HL-60 (cell line): Measurements from ENCODE around the gene CTNNA1.

Experiments
- CTCF ChIP-seq: IDR thresholded peaks from one replicate; pipeline ENCODE4 v1.5.1; 2011; ENCODE audit warnings: low read length, control low read depth, inconsistent platforms; ENCODE audit not compliant: insufficient read depth
- GABPA ChIP-seq: IDR thresholded peaks from 2 replicates; pipeline ENCODE4 v1.6.1; 2012; ENCODE audit warnings: low read depth
- POLR2AphosphoS5 ChIP-seq: IDR thresholded peaks from 2 replicates; pipeline ENCODE4 v1.6.1; 2012; ENCODE audit warnings: low read depth
- TF ChIP-seq, protein P1 (sequence below): IDR thresholded peaks from 2 replicates; pipeline ENCODE4 v1.6.1; 2012; ENCODE audit warnings: low read depth; ENCODE audit not compliant: insufficient replicate concordance

DNA sequence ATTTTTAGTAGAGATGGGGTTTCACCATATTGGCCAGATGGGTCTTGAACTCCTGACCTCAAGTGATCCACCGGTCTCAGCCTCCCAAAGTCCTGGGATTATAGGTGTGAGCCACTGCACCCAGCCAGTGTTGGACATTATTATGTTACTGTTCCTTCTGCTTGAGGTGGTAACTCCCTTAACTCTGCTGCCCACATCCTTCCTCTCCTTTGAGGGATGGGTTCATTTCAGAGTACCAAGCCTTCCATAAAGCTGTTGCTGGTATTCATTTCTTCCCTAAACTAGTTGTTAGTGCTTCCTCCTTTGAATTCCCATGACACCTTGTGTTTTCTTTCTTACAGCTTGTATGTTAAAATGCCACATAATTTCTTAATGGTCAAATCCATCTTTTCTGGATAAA is 54.0 kb downstream of the CTNNA1 start:
- TF ChIP-seq CTCF, result no peak
- TF ChIP-seq, protein P1, sequence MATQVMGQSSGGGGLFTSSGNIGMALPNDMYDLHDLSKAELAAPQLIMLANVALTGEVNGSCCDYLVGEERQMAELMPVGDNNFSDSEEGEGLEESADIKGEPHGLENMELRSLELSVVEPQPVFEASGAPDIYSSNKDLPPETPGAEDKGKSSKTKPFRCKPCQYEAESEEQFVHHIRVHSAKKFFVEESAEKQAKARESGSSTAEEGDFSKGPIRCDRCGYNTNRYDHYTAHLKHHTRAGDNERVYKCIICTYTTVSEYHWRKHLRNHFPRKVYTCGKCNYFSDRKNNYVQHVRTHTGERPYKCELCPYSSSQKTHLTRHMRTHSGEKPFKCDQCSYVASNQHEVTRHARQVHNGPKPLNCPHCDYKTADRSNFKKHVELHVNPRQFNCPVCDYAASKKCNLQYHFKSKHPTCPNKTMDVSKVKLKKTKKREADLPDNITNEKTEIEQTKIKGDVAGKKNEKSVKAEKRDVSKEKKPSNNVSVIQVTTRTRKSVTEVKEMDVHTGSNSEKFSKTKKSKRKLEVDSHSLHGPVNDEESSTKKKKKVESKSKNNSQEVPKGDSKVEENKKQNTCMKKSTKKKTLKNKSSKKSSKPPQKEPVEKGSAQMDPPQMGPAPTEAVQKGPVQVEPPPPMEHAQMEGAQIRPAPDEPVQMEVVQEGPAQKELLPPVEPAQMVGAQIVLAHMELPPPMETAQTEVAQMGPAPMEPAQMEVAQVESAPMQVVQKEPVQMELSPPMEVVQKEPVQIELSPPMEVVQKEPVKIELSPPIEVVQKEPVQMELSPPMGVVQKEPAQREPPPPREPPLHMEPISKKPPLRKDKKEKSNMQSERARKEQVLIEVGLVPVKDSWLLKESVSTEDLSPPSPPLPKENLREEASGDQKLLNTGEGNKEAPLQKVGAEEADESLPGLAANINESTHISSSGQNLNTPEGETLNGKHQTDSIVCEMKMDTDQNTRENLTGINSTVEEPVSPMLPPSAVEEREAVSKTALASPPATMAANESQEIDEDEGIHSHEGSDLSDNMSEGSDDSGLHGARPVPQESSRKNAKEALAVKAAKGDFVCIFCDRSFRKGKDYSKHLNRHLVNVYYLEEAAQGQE, result no peak
- no peak for TF ChIP-seq GABPA
- TF ChIP-seq POLR2AphosphoS5, result no peak
